Measurements from ENCODE around the gene CTBP1. TPM values are rescaled to one million over a fixed set of nuclear protein-coding genes. Genes with fewer than 3 reads are reported as not detected.

The CTBP1 gene
- total and polyA plus RNA-seq, 2 experiments from 2014 or later: 152 to 431 TPM

- no peak for DNase-seq (ENCODE audit: low read depth in 1 of 2, low spot score in 1 of 2)
- Histone ChIP-seq H3K4me3 (no peak overlapping the region), H3K27me3 (no peaks in the 10 kb centered on the region), H3K4me1 (ENCODE audit: low read depth) (peaks cover under 1% of the 10 kb centered on the region), H3K27ac (no peak overlapping the region), H3K9me3 (ENCODE audit: low read depth) (no peaks in the 10 kb centered on the region), H3K36me3 (no peaks in the 10 kb centered on the region)
- no peak for TF ChIP-seq CTCF (IDR thresholded peaks at IDR 0.05; ENCODE audit: low read depth, low read length)
These were observed 37.0 kb upstream of the CTBP1 start for GRCh38 chr4:1285790-1286553.

GRCh38 chr4:1285151-1285789 is 36.3 kb upstream of the CTBP1 start:
- no peak for DNase-seq (ENCODE audit: low read depth in 1 of 2, low spot score in 1 of 2)
- no peak overlapping the region for H3K27ac ChIP-seq
- no peak overlapping the region for H3K4me3 ChIP-seq
- no peak for TF ChIP-seq CTCF (IDR thresholded peaks at IDR 0.05; ENCODE audit: low read depth, low read length)
- H3K9me3 ChIP-seq (ENCODE audit: low read depth): no peaks in the 10 kb centered on the region
- H3K36me3 ChIP-seq: no peaks in the 10 kb centered on the region
- no peaks in the 10 kb centered on the region for H3K4me1 ChIP-seq (ENCODE audit: low read depth)
- no peaks in the 10 kb centered on the region for H3K27me3 ChIP-seq

GRCh38 chr4:1283711-1284110 is 34.8 kb upstream of the CTBP1 start:
- H3K36me3 ChIP-seq: no peaks in the 10 kb centered on the region
- no peak overlapping the region for H3K4me3 ChIP-seq
- H3K27me3 ChIP-seq: no peaks in the 10 kb centered on the region
- TF ChIP-seq CTCF (IDR thresholded peaks at IDR 0.05; ENCODE audit: low read depth, low read length): no peak
- DNase-seq (ENCODE audit: low read depth in 1 of 2, low spot score in 1 of 2): no peak
- H3K4me1 ChIP-seq (ENCODE audit: low read depth): no peaks in the 10 kb centered on the region
- no peak overlapping the region for H3K27ac ChIP-seq
- no peaks in the 10 kb centered on the region for H3K9me3 ChIP-seq (ENCODE audit: low read depth)

GRCh38 chr4:1279253-1279652 is 30.3 kb upstream of the CTBP1 start:
- no peak for DNase-seq (ENCODE audit: low read depth in 1 of 2, low spot score in 1 of 2)
- no peaks in the 10 kb centered on the region for H3K27me3 ChIP-seq
- H3K9me3 ChIP-seq (ENCODE audit: low read depth): no peaks in the 10 kb centered on the region
- no peak overlapping the region for H3K4me3 ChIP-seq
- no peaks in the 10 kb centered on the region for H3K36me3 ChIP-seq
- no peaks in the 10 kb centered on the region for H3K4me1 ChIP-seq (ENCODE audit: low read depth)
- TF ChIP-seq CTCF (IDR thresholded peaks at IDR 0.05; ENCODE audit: low read depth, low read length): no peak
- H3K27ac ChIP-seq: no peak overlapping the region

- Histone ChIP-seq H3K27me3 (no peaks in the 10 kb centered on the region), H3K36me3 (no peaks in the 10 kb centered on the region), H3K9me3 (ENCODE audit: low read depth) (no peaks in the 10 kb centered on the region), H3K27ac (no peak overlapping the region), H3K4me1 (ENCODE audit: low read depth) (no peaks in the 10 kb centered on the region), H3K4me3 (no peak overlapping the region)
- peak; percentile 11 for TF ChIP-seq CTCF (IDR thresholded peaks at IDR 0.05; ENCODE audit: low read depth, low read length)
- peak in 1 of 2 donors; percentile 4 for DNase-seq (ENCODE audit: low read depth in 1 of 2, low spot score in 1 of 2)
These were observed 29.0 kb upstream of the CTBP1 start for GRCh38 chr4:1277667-1278665.
